Measurements from ENCODE around the gene PIK3R2.

Gene PIK3R2

DNA sequence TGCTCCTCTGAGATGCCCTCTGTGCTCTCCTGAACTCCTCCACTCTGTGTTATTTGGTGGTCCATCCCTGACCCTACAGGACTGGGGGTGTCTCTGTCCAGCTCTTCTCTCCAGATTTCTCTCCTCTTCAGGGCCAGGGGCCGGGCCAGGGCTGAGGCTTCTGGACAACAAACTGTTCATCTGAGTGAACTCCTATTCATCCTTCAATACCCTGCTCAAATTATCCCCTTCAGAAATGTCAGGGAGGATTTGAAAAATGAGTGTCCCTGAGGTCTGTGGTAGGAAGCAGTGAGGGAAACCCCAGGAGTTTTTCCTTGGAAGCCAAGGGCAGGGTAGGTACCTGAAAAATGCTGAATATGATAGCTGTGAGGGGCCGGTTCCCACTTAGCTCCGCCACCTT, 65.6 kb downstream of the PIK3R2 start:
- no peak for DNase-seq (ENCODE audit: low read depth)
- TF ChIP-seq, protein P1, sequence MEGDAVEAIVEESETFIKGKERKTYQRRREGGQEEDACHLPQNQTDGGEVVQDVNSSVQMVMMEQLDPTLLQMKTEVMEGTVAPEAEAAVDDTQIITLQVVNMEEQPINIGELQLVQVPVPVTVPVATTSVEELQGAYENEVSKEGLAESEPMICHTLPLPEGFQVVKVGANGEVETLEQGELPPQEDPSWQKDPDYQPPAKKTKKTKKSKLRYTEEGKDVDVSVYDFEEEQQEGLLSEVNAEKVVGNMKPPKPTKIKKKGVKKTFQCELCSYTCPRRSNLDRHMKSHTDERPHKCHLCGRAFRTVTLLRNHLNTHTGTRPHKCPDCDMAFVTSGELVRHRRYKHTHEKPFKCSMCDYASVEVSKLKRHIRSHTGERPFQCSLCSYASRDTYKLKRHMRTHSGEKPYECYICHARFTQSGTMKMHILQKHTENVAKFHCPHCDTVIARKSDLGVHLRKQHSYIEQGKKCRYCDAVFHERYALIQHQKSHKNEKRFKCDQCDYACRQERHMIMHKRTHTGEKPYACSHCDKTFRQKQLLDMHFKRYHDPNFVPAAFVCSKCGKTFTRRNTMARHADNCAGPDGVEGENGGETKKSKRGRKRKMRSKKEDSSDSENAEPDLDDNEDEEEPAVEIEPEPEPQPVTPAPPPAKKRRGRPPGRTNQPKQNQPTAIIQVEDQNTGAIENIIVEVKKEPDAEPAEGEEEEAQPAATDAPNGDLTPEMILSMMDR (IDR thresholded peaks at IDR 0.05; ENCODE audit: insufficient read depth, low read depth, low read length, missing control alignments) = no peak

More for the DNA sequence above, 65.6 kb downstream of the PIK3R2 start:
- H3K4me3 ChIP-seq (ENCODE audit: low read length) = no peak overlapping the region
